Measurements from ENCODE around the gene FEM1B. TPM values are rescaled to one million over a fixed set of nuclear protein-coding genes. Genes with fewer than 3 reads are reported as not detected.

Gene FEM1B
- total RNA-seq, 1 experiment from 2014 or later = 41.0 TPM

- Mint-ChIP-seq H3K9me3 (ENCODE audit: unreplicated experiment) (no peaks in the 10 kb centered on the region), H3K27me3 (ENCODE audit: insufficient read depth, unreplicated experiment) (no peaks in the 10 kb centered on the region), H3K4me3 (ENCODE audit: unreplicated experiment) (peak overlapping the region; percentile 88), H3K36me3 (ENCODE audit: insufficient read depth, unreplicated experiment) (peaks cover 4% of the 10 kb centered on the region), H3K4me1 (ENCODE audit: low read depth, unreplicated experiment) (peaks cover 41% of the 10 kb centered on the region), H3K27ac (ENCODE audit: unreplicated experiment) (peak overlapping the region; percentile 82)
- peak in 1 of 2 experiments; percentile 17 for DNase-seq
- no peaks in the 10 kb centered on the region for H3K36me3 ChIP-seq (ENCODE audit: control insufficient read depth, insufficient read depth, low read length)
- peaks cover 32% of the 10 kb centered on the region for H3K4me1 ChIP-seq
- ChIA-PET POLR2A (no interaction called here), CTCF (interaction anchor here (0.8 kb wide), 1 partner anchor 34 kb away, joined by 3 read pairs; no protein-coding TSS in a partner anchor)
- H3K9me3 ChIP-seq = no peaks in the 10 kb centered on the region
- H3K27me3 ChIP-seq (replicated peaks; ENCODE audit: control insufficient read depth, insufficient read depth, low read length) = no peaks in the 10 kb centered on the region
- no peak for TF ChIP-seq CTCF (IDR thresholded peaks at IDR 0.05; ENCODE audit: insufficient read depth in 1 of 2, low read depth in 1 of 2, low read length in 1 of 2, severe bottlenecking in 1 of 2, unreplicated experiment in 1 of 2)
- H3K4me3 ChIP-seq (ENCODE audit: low read depth, low read length) = peak overlapping the region; percentile 85
- intact Hi-C loops (cut with micrococcal nuclease; ENCODE audit: unreplicated experiment) = no loop called here
- BruUV-seq (replicated peaks) = no TSS peak
Measured at GRCh38 chr15:68228971-68229385, 48.6 kb upstream of the FEM1B start.

- Mint-ChIP-seq H3K36me3 (ENCODE audit: insufficient read depth, unreplicated experiment) (peaks cover 4% of the 10 kb centered on the region), H3K4me3 (ENCODE audit: unreplicated experiment) (peak within 1 kb of the TSS; percentile 88), H3K27ac (ENCODE audit: unreplicated experiment) (peak within 1 kb of the TSS; percentile 82), H3K9me3 (ENCODE audit: unreplicated experiment) (no peaks in the 10 kb centered on the region), H3K4me1 (ENCODE audit: low read depth, unreplicated experiment) (peaks cover 41% of the 10 kb centered on the region), H3K27me3 (ENCODE audit: insufficient read depth, unreplicated experiment) (no peaks in the 10 kb centered on the region)
- no peaks in the 10 kb centered on the region for H3K36me3 ChIP-seq (ENCODE audit: control insufficient read depth, insufficient read depth, low read length)
- no TSS peak for BruUV-seq (replicated peaks)
- intact Hi-C loops (cut with micrococcal nuclease; ENCODE audit: unreplicated experiment) = no loop called here
- no peaks in the 10 kb centered on the region for H3K9me3 ChIP-seq
- TF ChIP-seq CTCF (IDR thresholded peaks at IDR 0.05; ENCODE audit: insufficient read depth in 1 of 2, low read depth in 1 of 2, low read length in 1 of 2, severe bottlenecking in 1 of 2, unreplicated experiment in 1 of 2) = no peak
- POLR2A ChIA-PET = interaction anchor here (0.6 kb wide), 2 partner anchors 50 to 313 kb away, joined by 3 to 14 read pairs; no protein-coding TSS in a partner anchor
- peak within 1 kb of the TSS; percentile 85 for H3K4me3 ChIP-seq (ENCODE audit: low read depth, low read length)
- CTCF ChIA-PET = interaction anchor here (0.8 kb wide), 1 partner anchor 35 kb away, joined by 3 read pairs; no protein-coding TSS in a partner anchor
- no peaks in the 10 kb centered on the region for H3K27me3 ChIP-seq (replicated peaks; ENCODE audit: control insufficient read depth, insufficient read depth, low read length)
- DNase-seq = peak; percentile 77 to 86
- peaks cover 36% of the 10 kb centered on the region for H3K4me1 ChIP-seq
Measured at GRCh38 chr15:68229386-68230156, 48.0 kb upstream of the FEM1B start, which contains the start of gene CLN6. Gene CLN6, minus strand, starts transcription at chr15:68229728. Its CDS starts 144 bp downstream, at chr15:68229584.

GRCh38 chr15:68230157-68231100 lies 47.1 kb upstream of the FEM1B start:
- peak overlapping the region; percentile 81 for H3K27ac Mint-ChIP-seq (ENCODE audit: unreplicated experiment)
- H3K27me3 ChIP-seq (replicated peaks; ENCODE audit: control insufficient read depth, insufficient read depth, low read length) = no peaks in the 10 kb centered on the region
- no peaks in the 10 kb centered on the region for H3K9me3 Mint-ChIP-seq (ENCODE audit: unreplicated experiment)
- peaks cover 4% of the 10 kb centered on the region for H3K36me3 Mint-ChIP-seq (ENCODE audit: insufficient read depth, unreplicated experiment)
- H3K4me3 ChIP-seq (ENCODE audit: low read depth, low read length) = peak overlapping the region; percentile 85
- H3K27me3 Mint-ChIP-seq (ENCODE audit: insufficient read depth, unreplicated experiment) = no peaks in the 10 kb centered on the region
- no peak for DNase-seq
- intact Hi-C loops (cut with micrococcal nuclease; ENCODE audit: unreplicated experiment) = no loop called here
- H3K4me1 Mint-ChIP-seq (ENCODE audit: low read depth, unreplicated experiment) = peaks cover 41% of the 10 kb centered on the region
- ChIA-PET POLR2A (interaction anchor here (0.6 kb wide), 1 partner anchor 314 kb away, joined by 14 read pairs; no protein-coding TSS in a partner anchor), CTCF (interaction anchor here (0.6 kb wide), 1 partner anchor 646 kb away, joined by 3 read pairs; no protein-coding TSS in a partner anchor)
- H3K9me3 ChIP-seq = no peaks in the 10 kb centered on the region
- TF ChIP-seq CTCF (IDR thresholded peaks at IDR 0.05; ENCODE audit: insufficient read depth in 1 of 2, low read depth in 1 of 2, low read length in 1 of 2, severe bottlenecking in 1 of 2, unreplicated experiment in 1 of 2) = no peak
- no peaks in the 10 kb centered on the region for H3K36me3 ChIP-seq (ENCODE audit: control insufficient read depth, insufficient read depth, low read length)
- BruUV-seq (replicated peaks) = TSS peak; percentile 67
- peaks cover 36% of the 10 kb centered on the region for H3K4me1 ChIP-seq
- H3K4me3 Mint-ChIP-seq (ENCODE audit: unreplicated experiment) = peak overlapping the region; percentile 88

All from Caco-2 (cell line).